GM21390 (cell line): ENCODE results near the gene H19.

Experiments used
- ATAC-seq: cut with Tn5 transposase; IDR thresholded peaks from one replicate; pipeline ENCODE4 v1.9.1; 2021; ENCODE audit not compliant: unreplicated experiment

Gene H19

GRCh38 chr11:1983601-1983961 is 14.1 kb downstream of the H19 start:
- ATAC-seq = no peak

DNA sequence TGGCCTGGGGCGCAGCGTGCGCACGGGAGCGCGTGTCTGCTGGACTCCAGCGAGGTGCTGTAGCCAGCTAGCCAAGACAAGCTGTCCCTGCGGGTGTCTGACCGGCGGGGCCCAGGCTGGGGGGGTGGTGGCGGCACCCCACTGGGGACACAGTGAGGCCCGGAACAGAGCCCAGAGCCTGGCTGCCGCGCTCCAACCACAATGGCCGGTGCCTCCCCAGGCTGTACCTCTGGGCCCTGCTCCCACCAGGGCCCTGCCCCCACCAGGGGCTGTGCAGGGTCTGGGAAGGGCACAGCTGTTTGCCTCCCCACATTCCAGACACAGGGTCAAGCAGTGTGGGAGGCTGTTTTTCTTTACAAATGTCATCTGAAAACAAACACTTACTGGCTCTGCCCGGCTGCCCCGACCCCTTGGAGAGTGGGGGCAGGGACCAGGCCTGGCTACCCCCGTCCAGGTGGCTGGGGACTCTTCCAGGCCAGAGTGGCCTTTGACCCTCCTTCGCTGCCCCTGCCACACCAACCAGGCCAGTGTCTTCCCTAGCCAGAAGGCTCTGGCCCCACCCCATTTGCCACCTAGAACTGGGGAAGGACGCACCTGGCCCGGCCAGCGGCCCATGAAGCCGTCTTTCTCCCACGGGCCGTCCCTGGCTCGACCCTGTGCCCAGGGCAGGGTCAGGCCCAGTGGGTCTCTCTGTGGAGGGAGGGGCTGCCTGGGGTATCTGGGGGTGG is 14.6 kb downstream of the H19 start:
- no peak for ATAC-seq

GRCh38 chr11:1979607-1980006 is 18.0 kb downstream of the H19 start:
- ATAC-seq = no peak

- no peak for ATAC-seq
These were observed 18.7 kb downstream of the H19 start for GRCh38 chr11:1978720-1979473.

DNA sequence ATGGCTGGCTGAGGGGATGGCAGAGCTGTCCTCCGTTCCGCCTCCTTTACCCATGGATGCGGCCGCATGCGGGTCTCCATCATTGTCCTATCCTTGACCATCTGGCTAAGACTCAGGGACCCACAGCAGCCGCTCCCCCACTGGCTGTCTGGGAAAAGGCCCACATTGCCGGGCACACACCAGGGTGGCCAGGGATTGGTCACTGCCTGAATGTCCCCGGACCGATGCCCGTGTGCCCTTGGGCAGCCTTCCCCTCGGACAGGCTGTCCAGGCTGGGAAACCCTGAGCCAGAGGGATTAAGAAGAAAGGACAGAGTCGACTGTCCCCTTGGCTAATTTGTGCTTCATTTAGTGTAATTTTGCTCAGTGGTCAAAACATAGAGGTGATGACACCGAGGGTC is 22.5 kb downstream of the H19 start:
- no peak for ATAC-seq

DNA sequence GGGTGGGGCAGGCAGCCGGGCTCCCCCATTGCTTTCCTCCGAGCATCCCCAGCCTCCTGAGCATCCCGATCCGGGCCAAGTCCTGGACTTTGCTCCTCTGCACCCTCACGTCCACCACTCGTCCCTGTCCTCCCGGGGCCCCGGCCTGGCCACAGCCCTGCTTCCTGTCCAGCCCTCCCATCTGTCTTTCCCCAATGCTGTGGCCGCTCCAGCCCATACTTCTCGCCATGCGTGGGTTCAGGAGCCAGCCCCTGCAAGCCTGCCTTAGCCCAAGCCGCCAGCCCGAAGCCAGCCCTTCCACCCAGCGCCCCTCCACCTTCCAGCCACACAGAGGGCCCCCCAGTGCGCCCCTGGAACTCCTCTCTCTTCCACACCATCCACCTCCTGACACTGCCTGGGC is 26.7 kb downstream of the H19 start:
- no peak for ATAC-seq

GRCh38 chr11:1969776-1970175 is 27.9 kb downstream of the H19 start:
- no peak for ATAC-seq

DNA sequence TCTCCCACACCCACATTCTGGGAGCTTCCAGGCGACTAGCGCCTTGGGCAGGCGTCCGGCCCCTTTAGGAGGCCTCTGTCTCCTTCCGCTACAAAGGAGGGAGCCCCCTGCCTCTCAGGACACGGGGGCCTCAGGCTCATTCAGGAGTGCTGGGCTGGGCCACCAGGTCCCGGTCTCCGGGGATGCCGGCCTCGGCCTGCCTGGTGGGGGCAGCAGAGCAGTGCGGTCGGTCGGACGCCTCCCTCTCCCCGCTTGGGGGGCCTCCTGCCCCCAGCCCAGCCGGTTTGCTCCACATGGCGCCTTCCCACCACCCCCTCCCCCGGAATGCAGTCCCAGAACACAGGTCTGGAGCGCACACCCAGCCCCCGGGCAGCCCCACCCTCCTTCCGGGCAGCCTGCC is 28.6 kb downstream of the H19 start:
- no peak for ATAC-seq

DNA sequence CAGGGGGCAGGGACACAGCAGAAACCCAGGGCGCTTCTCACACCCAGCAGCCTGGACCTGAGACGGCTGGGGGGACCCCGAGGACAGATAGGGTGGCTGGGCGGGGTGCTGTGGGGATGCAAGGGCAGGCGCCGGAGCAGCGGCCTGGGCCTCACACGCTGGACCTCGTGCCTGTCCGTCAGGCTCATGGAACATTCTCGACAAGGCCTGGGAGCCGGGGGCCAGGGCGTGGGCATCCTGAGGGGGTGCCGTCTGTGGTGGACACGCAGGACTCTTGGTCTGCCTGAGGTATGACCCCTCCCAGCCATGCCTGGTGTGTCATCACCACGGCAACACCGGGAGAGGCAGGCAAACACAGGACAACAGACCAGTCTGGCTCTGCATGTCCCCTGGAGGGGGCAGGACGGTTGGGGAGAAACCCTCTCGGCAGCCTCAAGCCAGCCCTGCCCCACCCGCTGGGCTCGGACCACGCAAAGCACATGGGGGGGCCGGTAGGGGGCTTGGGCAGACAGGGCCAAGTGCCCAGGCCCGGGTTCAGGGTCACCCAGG is 29.1 kb downstream of the H19 start:
- ATAC-seq = no peak

DNA sequence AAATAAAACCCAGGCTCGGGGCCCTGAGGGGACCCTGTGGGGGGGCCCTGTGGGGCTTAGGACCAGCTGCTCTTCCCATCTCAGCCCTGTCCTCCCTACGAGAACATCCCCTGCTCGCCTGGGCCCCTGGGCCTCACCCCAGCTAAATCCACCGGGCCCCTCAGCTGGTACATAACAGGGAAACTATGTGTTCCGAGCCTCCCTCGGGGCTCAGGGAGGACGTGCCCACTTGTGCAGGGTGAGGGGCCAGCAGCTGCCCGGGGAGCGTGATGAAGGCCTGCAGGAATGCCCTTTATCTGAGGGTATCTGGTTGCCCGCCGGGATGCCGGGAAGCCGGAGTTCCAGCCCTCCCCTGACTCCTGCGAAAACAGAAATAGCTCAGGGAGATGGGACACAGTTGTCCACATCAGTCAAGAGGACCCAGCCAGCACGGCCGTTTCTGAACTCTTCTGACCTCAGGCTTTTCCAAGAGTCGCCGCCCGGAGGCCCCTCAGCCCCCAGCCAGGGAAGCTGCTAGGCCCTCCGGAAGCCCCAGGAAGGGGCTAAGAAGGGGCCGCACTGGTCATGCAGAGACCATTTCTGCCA is 29.9 kb downstream of the H19 start:
- ATAC-seq = no peak

DNA sequence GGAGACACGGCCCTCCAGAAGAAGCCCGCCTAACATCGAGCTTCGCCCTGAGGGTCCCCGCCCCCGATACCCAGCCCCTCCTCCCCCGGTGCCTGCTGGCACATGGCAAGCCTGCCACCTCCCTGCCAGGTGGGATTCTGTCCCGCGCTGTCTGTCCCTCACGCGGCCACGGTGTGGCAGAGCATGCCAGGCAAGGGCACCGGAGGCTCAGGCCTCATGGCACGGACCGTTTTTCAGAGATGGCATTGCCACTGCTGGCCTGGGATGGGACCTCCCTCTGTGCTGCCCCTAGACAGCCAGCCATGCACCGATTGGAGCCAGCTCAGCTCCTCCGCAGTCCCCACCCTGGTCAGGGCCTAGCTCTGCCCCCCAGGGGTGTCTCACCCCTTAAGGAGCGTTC is 31.1 kb downstream of the H19 start:
- ATAC-seq = no peak

DNA sequence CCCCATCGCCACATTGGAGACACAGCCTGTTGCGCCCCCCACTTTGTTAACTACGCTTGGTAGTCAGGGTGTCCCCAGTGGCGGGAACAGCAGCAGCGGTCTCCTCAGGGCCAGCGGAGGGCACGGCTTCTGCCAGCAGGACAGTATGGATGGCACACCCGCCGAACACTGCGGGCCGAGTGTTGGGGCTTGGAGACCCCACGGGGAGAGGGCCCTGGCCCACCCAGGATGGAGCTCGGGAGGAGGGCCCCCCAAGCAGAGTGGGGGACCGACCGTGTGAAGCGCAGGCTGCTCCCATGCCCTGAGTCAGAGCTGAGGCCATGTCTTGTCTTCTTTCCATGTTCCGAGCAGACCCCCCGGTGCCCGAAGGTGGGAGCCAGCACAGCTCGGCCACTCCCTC is 32.7 kb downstream of the H19 start:
- ATAC-seq = no peak

GRCh38 chr11:1964348-1964747 is 33.3 kb downstream of the H19 start:
- ATAC-seq = no peak

DNA sequence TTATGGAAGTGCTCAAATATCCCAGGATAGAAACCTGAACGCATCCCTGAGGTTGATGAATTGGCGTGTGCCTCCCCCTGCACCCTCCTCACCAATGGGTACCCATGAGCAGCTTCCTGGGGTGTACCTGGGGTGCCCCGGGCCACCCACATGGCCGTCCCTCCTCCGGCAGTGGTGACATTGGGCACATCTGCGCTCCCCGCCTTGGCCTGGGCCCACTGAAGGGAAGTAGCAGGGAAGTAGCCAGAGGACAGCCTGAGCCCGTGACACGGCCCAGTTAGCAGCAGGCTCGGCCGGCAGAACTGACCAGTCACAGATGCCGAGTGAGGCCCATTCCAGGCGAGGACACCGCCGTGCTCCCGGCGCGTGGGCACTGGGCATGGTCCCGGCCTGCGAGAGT is 33.8 kb downstream of the H19 start:
- ATAC-seq = no peak

DNA sequence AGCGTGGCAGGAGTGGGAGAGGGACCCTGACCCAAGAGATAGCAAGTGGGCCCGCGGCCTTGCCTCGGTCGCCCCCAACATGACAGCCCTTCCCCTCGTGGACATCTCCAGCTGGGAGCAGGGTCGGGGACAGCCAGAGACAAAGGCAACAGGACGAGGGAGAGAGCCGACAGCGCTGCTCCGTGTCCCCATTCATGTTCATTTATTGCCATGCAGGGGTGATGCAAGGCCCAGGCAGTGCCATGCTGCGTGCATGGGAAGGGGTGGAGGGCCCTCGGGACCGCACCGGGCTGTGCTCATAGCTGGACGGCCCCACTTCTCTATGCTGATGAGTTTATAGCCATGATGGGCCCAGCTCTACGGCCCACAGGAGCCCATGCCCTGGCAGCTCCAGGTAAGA is 37.9 kb downstream of the H19 start:
- ATAC-seq = no peak

GRCh38 chr11:1958367-1958766 is 39.3 kb downstream of the H19 start:
- ATAC-seq = no peak

- no peak for ATAC-seq
These were observed 44.0 kb downstream of the H19 start for GRCh38 chr11:1953489-1954266.

DNA sequence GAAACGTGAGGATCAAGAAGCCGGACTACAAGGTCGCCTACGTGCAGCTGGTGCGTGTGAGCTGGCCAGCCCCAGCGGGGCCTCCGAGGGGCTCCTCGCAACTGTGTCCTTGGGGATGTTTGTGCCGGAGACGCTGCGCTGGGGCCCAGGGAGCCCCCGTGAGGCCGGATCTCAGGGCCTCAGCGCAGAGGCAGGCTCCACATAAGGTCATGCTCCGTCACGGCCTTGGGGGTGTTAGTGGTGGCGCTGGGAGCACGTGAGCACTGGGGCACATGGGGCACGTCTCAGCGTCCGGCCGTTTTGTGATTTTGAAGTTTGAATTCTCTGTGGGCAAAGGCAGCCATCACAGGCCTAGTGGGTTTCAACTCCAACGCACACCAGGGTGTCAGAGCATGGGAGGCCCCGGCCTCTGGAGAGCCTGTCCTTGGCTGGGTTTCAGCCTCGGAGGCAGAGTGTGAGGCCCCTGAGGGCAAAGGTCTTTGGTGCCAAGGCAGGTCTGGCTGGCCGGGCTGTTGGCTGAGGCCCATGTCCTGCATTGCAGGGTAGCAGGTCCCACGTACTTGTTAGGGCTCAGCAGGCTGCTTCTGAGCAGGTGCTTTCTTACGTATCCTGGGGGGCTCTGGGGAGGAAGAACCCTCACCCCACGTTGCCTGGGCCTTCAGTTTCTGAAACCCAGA is 44.7 kb downstream of the H19 start:
- no peak for ATAC-seq

DNA sequence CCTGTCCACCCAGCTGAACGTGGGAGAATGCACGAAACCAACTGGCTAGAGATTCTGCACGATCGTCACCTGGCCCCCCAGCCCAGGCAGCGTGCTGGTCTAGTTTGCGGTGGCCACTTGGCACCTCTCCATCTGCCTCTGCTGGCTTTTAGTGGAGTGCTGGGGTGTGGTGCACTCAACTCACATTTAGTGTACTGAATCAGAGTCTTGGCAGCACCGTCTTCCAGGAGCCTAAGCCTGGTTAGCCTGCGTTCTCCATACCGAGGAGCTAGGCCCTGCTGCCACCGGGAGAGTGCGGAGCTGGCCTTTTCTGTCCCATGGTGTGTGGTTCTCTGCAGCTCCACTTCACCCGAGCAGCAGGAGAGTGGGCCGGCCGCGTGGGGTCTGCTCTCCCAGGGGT is 47.7 kb downstream of the H19 start:
- ATAC-seq = no peak

DNA sequence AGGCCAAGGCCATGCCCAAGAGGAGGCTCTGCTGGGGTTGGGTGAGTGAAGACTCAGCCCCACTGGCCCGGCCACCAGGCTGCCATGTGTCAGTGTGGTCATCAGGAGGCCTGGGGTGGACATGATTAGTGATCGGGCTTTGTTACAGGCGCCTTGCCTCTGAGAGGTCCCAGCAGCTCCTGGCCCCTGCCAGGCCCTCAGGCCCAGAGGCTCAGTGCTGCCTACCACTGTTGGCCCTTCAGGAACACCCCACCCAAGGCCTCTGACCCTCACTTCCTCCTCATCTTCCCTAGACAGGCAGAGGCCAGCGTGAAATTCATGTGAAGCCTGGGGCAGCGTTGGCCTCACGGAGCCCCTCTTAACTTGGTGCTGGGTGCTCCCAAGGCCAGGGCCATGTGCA is 48.3 kb downstream of the H19 start:
- ATAC-seq = no peak

DNA sequence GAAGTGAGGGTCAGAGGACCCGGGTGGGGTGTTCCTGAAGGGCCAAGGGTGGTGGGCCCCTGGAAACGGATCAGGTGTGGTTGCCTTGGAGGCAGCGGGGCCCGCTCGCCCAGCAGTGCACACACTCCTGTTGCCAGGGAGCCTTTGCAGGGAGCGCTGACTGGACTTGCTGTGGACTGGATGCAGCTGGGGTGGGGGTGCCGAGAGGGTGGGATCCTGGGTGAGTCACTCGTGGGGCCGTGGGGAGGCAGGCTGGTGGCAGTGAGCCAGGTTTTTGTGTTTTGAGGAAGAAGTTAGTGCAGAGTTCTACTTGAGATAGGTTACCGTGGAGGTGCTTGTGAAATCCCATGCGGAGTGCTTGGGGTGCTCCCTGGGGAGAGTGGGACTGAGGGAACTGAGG is 49.3 kb downstream of the H19 start:
- no peak for ATAC-seq
